Brain microvascular endothelial cell (primary cell): Measurements from ENCODE around the gene GEMIN8.

Source experiments
- DNase-seq: peaks from one replicate; pipeline ENCODE4 v3.0.0-alpha.2; 2020
- H3K27ac ChIP-seq: fragments of 250-450 bp; sonication (Bioruptor Pico); 2 replicates; pipeline ENCODE4 v1.5.1; 2020; ENCODE audit warnings: mild to moderate bottlenecking, moderate library complexity
- H3K27me3 ChIP-seq: fragments of 250-450 bp; sonication (Bioruptor Pico); replicated peaks from 2 replicates; pipeline ENCODE4 v1.5.1; 2020; ENCODE audit warnings: mild to moderate bottlenecking
- H3K36me3 ChIP-seq: fragments of 250-450 bp; sonication (Bioruptor Pico); replicated peaks from 2 replicates; pipeline ENCODE4 v1.5.1; 2020; ENCODE audit warnings: mild to moderate bottlenecking
- H3K4me3 ChIP-seq: 2 replicates; pipeline ENCODE4 v1.5.1; 2011; ENCODE audit warnings: low read depth, mild to moderate bottlenecking, control low read depth, low read length, moderate library complexity
- CTCF ChIP-seq: IDR thresholded peaks from 2 replicates; pipeline ENCODE4 v1.5.1; 2011; ENCODE audit warnings: low read depth, mild to moderate bottlenecking, moderate library complexity, low read length, control low read depth, inconsistent platforms; ENCODE audit errors: missing control alignments
- in situ Hi-C: cut with HindIII; loops from 2 replicates; pipeline ENCODE4 v1.10.0; 2017; ENCODE audit warnings: low sequenced_read_pairs, low pct_ligation_motif_present

GEMIN8 gene

GRCh38 chrX:14029425-14030173, at the start of gene GEMIN8:
Gene GEMIN8 (minus strand): TSS chrX:14029892. CDS start chrX:14021478, 8,414 bp downstream.
- peak; percentile 82 for DNase-seq
- peak within 1 kb of the TSS; percentile 55 for H3K4me3 ChIP-seq
- in situ Hi-C loops: no loop called here
- peak within 1 kb of the TSS; percentile 78 for H3K27ac ChIP-seq
- no peaks in the 10 kb centered on the region for H3K36me3 ChIP-seq
- H3K27me3 ChIP-seq: no peaks in the 10 kb centered on the region
- no peak for TF ChIP-seq CTCF

- no peak for DNase-seq
- Histone ChIP-seq H3K27ac (no peak overlapping the region), H3K36me3 (no peaks in the 10 kb centered on the region), H3K27me3 (no peaks in the 10 kb centered on the region), H3K4me3 (no peak overlapping the region)
- TF ChIP-seq CTCF: no peak
- in situ Hi-C loops: no loop called here
These were observed 46.9 kb upstream of the GEMIN8 start for GRCh38 chrX:14076639-14077038.

- in situ Hi-C loops: no loop called here
- Histone ChIP-seq H3K36me3 (no peaks in the 10 kb centered on the region), H3K4me3 (no peak overlapping the region), H3K27ac (no peak overlapping the region), H3K27me3 (no peaks in the 10 kb centered on the region)
- no peak for DNase-seq
- no peak for TF ChIP-seq CTCF
These were observed 43.9 kb upstream of the GEMIN8 start for GRCh38 chrX:14073556-14073955.

GRCh38 chrX:14073071-14073470, 43.4 kb upstream of the GEMIN8 start:
- TF ChIP-seq CTCF: no peak
- in situ Hi-C loops: no loop called here
- Histone ChIP-seq H3K27ac (no peak overlapping the region), H3K27me3 (no peaks in the 10 kb centered on the region), H3K36me3 (no peaks in the 10 kb centered on the region), H3K4me3 (no peak overlapping the region)
- DNase-seq: no peak

GRCh38 chrX:14065800-14066199, 36.1 kb upstream of the GEMIN8 start:
- DNase-seq: no peak
- in situ Hi-C loops: no loop called here
- no peak for TF ChIP-seq CTCF
- Histone ChIP-seq H3K27me3 (no peaks in the 10 kb centered on the region), H3K4me3 (no peak overlapping the region), H3K27ac (no peak overlapping the region), H3K36me3 (no peaks in the 10 kb centered on the region)
